ENCODE results near the gene NKAIN4. TPM values are rescaled to one million over a fixed set of nuclear protein-coding genes. Genes with fewer than 3 reads are reported as not detected.

NKAIN4 gene
- total RNA-seq, 1 donor from 2014 or later, result 183 TPM

- DNase-seq, result peak; percentile 58
- Mint-ChIP-seq H3K9me3 (ENCODE audit: unreplicated experiment) (peaks cover 1% of the 10 kb centered on the region), H3K4me3 (ENCODE audit: unreplicated experiment) (no peak overlapping the region), H3K27me3 (ENCODE audit: unreplicated experiment) (peaks cover 5% of the 10 kb centered on the region), H3K4me1 (ENCODE audit: low read depth, unreplicated experiment) (peaks cover 2% of the 10 kb centered on the region), H3K27ac (ENCODE audit: unreplicated experiment) (no peak overlapping the region), H3K36me3 (ENCODE audit: unreplicated experiment) (no peaks in the 10 kb centered on the region)
- TF ChIP-seq, protein P1, sequence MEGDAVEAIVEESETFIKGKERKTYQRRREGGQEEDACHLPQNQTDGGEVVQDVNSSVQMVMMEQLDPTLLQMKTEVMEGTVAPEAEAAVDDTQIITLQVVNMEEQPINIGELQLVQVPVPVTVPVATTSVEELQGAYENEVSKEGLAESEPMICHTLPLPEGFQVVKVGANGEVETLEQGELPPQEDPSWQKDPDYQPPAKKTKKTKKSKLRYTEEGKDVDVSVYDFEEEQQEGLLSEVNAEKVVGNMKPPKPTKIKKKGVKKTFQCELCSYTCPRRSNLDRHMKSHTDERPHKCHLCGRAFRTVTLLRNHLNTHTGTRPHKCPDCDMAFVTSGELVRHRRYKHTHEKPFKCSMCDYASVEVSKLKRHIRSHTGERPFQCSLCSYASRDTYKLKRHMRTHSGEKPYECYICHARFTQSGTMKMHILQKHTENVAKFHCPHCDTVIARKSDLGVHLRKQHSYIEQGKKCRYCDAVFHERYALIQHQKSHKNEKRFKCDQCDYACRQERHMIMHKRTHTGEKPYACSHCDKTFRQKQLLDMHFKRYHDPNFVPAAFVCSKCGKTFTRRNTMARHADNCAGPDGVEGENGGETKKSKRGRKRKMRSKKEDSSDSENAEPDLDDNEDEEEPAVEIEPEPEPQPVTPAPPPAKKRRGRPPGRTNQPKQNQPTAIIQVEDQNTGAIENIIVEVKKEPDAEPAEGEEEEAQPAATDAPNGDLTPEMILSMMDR (IDR thresholded peaks at IDR 0.05; ENCODE audit: partially characterized antibody, unreplicated experiment), result peak; percentile 31
Observed at GRCh38 chr20:63280929-63281545, 26.8 kb upstream of the NKAIN4 start.

DNA sequence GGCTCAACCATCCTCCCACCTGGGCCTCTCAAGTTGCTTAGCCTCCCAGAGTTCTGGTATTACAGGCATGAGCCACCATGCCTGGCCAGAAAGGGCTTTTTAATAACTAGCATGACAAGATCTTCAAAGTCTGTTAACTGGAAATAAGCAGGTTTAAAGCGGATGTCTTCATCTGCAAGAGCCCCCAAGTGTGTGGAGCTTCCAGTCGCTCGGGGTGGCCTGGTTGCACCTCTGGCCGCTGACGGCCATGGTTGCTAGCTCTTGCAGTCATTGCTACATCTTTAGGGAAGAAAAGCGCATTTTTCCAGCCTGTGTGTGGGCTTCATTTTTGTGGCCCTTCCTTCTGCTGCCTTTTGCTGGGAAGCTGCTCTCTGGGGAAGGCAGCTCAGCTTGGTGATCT is 26.1 kb upstream of the NKAIN4 start:
- Mint-ChIP-seq H3K4me1 (ENCODE audit: low read depth, unreplicated experiment) (peaks cover 3% of the 10 kb centered on the region), H3K9me3 (ENCODE audit: unreplicated experiment) (peaks cover 1% of the 10 kb centered on the region), H3K27ac (ENCODE audit: unreplicated experiment) (no peak overlapping the region), H3K27me3 (ENCODE audit: unreplicated experiment) (peaks cover 3% of the 10 kb centered on the region), H3K36me3 (ENCODE audit: unreplicated experiment) (no peaks in the 10 kb centered on the region), H3K4me3 (ENCODE audit: unreplicated experiment) (no peak overlapping the region)
- DNase-seq, result no peak
- TF ChIP-seq, protein P1 (IDR thresholded peaks at IDR 0.05; ENCODE audit: partially characterized antibody, unreplicated experiment), result no peak

- no peak overlapping the region for H3K27ac Mint-ChIP-seq (ENCODE audit: unreplicated experiment)
- H3K36me3 Mint-ChIP-seq (ENCODE audit: unreplicated experiment), result no peaks in the 10 kb centered on the region
- TF ChIP-seq, protein P1 (IDR thresholded peaks at IDR 0.05; ENCODE audit: partially characterized antibody, unreplicated experiment), result no peak
- H3K4me3 Mint-ChIP-seq (ENCODE audit: unreplicated experiment), result no peak overlapping the region
- peaks cover 7% of the 10 kb centered on the region for H3K4me1 Mint-ChIP-seq (ENCODE audit: low read depth, unreplicated experiment)
- DNase-seq, result no peak
- peaks cover 3% of the 10 kb centered on the region for H3K27me3 Mint-ChIP-seq (ENCODE audit: unreplicated experiment)
- H3K9me3 Mint-ChIP-seq (ENCODE audit: unreplicated experiment), result peaks cover 1% of the 10 kb centered on the region
Observed at GRCh38 chr20:63279931-63280330, 25.7 kb upstream of the NKAIN4 start.

DNA sequence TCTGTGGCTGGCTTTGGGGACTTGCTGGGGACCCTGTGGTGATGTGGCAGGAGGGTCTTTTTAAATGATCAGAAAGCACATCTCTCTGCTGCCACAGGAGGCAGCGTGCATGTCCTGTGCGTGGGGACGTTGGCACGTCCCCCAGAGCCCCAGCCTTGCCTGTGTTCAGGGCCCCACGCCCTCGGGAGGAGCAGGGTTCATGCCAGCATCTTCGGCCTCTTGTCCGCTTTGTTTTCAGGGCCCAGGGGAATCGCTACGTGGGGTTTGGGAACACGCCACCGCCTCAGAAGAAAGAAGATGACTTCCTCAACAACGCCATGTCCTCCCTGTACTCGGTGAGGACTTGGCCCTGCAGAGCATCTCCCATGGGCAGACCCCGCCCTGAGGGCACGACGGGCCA is 24.4 kb upstream of the NKAIN4 start:
- Mint-ChIP-seq H3K4me1 (ENCODE audit: low read depth, unreplicated experiment) (peaks cover 14% of the 10 kb centered on the region), H3K27ac (ENCODE audit: unreplicated experiment) (no peak overlapping the region), H3K27me3 (ENCODE audit: unreplicated experiment) (peaks cover 3% of the 10 kb centered on the region), H3K9me3 (ENCODE audit: unreplicated experiment) (no peaks in the 10 kb centered on the region), H3K36me3 (ENCODE audit: unreplicated experiment) (no peaks in the 10 kb centered on the region), H3K4me3 (ENCODE audit: unreplicated experiment) (no peak overlapping the region)
- TF ChIP-seq, protein P1 (IDR thresholded peaks at IDR 0.05; ENCODE audit: partially characterized antibody, unreplicated experiment), result no peak
- DNase-seq, result no peak

GRCh38 chr20:63277466-63278272 is 23.4 kb upstream of the NKAIN4 start:
- H3K27ac Mint-ChIP-seq (ENCODE audit: unreplicated experiment), result no peak overlapping the region
- H3K36me3 Mint-ChIP-seq (ENCODE audit: unreplicated experiment), result no peaks in the 10 kb centered on the region
- peaks cover 16% of the 10 kb centered on the region for H3K4me1 Mint-ChIP-seq (ENCODE audit: low read depth, unreplicated experiment)
- no peak for DNase-seq
- peaks cover 4% of the 10 kb centered on the region for H3K27me3 Mint-ChIP-seq (ENCODE audit: unreplicated experiment)
- H3K4me3 Mint-ChIP-seq (ENCODE audit: unreplicated experiment), result no peak overlapping the region
- H3K9me3 Mint-ChIP-seq (ENCODE audit: unreplicated experiment), result peaks cover 2% of the 10 kb centered on the region
- TF ChIP-seq, protein P1 (IDR thresholded peaks at IDR 0.05; ENCODE audit: partially characterized antibody, unreplicated experiment), result no peak
